Retinal pigment epithelial cell (primary cell): Measurements from ENCODE around the gene AKAP13.

ENCODE experiments used
- DNase-seq: peaks from one replicate; pipeline ENCODE4 v3.0.0-alpha.2; 2010; ENCODE audit warnings: low read depth
- H3K4me3 ChIP-seq: 2 replicates; pipeline ENCODE4 v1.5.1; 2011; ENCODE audit warnings: mild to moderate bottlenecking, low read length, control low read depth, moderate library complexity
- TF ChIP-seq, protein P1 (sequence below): conservative IDR thresholded peaks from 2 replicates; pipeline ENCODE4 v1.5.1; 2011; ENCODE audit warnings: low read depth, low read length, control low read depth, inconsistent platforms

The AKAP13 gene

DNA sequence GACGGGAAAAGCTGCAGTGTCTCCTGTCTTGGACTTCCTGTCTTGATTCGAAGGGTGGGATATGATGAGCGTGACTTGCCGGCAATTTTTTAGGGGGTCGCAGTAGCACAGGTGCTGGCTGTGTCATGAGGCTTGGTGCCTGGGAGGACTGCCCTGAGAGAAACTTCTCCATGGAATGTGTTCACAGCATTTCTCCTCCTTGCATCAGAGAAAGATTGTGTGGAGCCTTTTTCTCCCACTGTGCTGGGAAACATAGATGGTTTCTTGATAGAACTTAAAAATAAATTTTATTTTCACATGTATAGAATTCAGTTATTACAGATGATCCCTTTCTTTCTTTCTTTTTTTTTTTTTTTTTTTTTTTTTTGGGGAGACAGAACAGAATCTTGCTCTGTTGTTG is 292.9 kb downstream of the AKAP13 start:
- TF ChIP-seq, protein P1, sequence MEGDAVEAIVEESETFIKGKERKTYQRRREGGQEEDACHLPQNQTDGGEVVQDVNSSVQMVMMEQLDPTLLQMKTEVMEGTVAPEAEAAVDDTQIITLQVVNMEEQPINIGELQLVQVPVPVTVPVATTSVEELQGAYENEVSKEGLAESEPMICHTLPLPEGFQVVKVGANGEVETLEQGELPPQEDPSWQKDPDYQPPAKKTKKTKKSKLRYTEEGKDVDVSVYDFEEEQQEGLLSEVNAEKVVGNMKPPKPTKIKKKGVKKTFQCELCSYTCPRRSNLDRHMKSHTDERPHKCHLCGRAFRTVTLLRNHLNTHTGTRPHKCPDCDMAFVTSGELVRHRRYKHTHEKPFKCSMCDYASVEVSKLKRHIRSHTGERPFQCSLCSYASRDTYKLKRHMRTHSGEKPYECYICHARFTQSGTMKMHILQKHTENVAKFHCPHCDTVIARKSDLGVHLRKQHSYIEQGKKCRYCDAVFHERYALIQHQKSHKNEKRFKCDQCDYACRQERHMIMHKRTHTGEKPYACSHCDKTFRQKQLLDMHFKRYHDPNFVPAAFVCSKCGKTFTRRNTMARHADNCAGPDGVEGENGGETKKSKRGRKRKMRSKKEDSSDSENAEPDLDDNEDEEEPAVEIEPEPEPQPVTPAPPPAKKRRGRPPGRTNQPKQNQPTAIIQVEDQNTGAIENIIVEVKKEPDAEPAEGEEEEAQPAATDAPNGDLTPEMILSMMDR: no peak
- H3K4me3 ChIP-seq: no peak overlapping the region
- no peak for DNase-seq

- H3K4me3 ChIP-seq: no peak overlapping the region
- no peak for DNase-seq
- TF ChIP-seq, protein P1: no peak
Measured at GRCh38 chr15:85676342-85677098, 296.1 kb downstream of the AKAP13 start.

- no peak for DNase-seq
- TF ChIP-seq, protein P1: no peak
- no peak overlapping the region for H3K4me3 ChIP-seq
Measured at GRCh38 chr15:85679231-85679630, 298.8 kb downstream of the AKAP13 start.

DNA sequence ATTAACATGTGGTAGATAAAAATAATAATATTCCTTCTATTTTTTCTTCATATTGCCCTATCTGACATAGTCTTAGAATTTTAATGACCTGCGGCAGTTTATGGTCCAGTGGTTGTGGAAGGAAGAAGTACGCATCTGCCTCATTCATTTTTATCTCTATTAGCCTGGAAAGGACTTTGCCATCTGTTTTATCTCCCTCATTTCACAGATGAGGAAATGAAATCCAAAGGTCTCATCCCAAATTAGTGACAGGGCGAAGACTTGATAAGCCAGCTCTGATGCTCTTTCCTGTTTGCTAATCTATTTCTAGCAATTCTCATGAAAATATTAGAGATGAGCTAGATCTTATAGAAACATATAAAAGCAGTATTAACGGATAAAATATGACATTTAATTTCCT is 301.0 kb downstream of the AKAP13 start:
- no peak for DNase-seq
- TF ChIP-seq, protein P1: no peak
- no peak overlapping the region for H3K4me3 ChIP-seq

DNA sequence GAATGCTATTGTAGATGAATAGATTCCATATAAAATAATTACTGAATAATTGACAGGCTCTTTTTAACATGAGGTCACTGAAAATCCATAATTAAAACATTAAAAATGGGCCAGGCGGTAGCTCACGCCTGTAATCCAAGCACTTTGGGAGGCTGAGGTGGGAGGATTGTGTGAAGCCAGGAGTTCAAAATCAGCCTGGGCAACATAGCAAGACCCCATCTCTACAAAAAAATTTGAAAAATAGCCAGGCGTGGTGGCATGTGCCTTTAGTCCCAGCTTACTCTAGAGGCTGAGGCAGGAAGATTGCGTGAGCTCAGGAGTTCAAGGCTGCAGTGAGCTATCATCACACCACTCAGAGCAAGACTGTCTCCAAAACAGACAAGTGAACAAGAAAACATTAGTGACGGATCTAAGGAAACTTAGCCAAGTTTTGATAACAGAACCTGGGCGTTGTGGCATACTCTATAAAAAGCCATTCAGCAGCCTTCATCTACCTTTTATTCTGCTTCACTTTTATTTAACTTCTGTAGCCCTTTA is 303.8 kb downstream of the AKAP13 start:
- H3K4me3 ChIP-seq: no peak overlapping the region
- TF ChIP-seq, protein P1: no peak
- DNase-seq: no peak

DNA sequence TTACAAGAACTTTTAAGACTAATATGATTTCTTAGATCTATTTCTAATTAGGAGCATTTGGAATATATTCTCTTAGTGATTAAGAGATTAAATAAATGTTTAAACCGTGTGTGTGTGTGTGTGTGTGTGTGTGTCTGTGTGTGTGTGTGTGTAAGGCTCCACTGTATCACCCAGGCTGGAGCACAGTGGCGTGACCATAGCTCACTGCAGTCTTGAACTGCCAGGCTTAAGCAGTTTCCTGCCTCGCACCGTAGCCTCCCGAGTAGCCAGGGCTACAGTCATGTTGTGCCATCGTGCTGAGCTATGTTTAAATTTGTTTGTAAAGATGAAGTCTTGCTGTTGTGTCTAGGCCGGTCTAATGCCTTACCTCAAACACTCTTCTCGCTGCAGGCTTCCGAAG is 305.0 kb downstream of the AKAP13 start:
- peak; percentile 11 for DNase-seq
- no peak overlapping the region for H3K4me3 ChIP-seq
- TF ChIP-seq, protein P1: no peak

DNA sequence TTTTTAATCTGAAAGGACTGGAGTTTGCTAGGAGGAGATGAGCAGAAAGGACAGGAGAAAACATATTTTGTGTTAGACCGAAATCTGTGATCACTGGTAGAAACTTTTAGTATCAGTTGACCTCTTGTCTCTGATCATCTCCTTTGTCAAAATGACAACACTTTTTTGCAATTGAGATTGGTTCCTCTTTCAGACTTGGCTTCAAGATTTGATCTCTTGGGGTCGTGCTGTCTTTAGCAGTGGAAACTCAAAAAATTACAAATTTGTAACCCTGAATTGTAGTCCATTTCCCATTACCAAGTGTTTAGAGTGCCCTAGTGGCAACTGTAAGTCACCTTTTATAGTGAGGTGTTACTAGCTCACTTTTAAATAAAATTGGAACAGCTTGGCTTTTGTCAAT is 306.9 kb downstream of the AKAP13 start:
- no peak overlapping the region for H3K4me3 ChIP-seq
- no peak for DNase-seq
- TF ChIP-seq, protein P1: no peak
